ENCODE data around the gene HSPB9. TPM values are rescaled to one million over a fixed set of nuclear protein-coding genes. Genes with fewer than 3 reads are reported as not detected.

The HSPB9 gene
- total RNA-seq, 1 experiment from 2014 or later = 0.15 TPM

DNA sequence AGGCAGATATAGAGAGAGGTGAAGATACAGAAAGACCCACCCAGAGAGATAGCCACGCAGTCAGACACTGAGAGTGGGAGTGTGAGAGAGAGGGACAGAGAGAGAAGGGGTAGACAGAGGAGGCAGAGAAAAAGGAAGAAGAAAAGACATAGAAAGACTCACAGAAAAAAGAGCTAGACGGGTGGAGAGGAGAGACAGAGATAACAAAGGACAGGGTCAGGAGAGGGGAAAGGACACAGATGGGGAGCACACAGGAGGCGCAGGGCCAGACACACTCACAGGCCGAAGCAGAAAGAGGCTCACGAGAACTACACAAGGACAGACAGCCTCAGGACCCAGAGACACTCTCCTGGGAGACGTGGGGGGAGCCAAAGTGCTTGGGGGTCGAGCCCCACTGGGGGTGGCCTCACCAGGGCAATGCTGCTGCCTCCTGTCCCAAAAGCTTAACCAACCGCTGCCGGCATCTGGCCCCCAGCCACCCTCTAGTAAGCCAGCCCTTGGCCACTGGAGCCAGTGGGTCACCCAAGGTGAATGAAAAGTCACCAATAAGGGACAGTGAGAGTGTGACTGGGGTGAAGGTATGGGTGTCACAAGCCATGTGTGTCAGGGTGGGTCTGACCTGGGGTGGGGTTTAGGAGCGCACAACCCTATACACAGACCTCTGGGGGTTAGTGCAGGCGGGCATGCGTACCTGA is 28.1 kb upstream of the HSPB9 start:
- H3K27ac Mint-ChIP-seq = no peak overlapping the region; a peak in 2 of 7 replicates
- Histone ChIP-seq H3K27ac (ENCODE audit: insufficient read length, low read depth, low read length) (no peak overlapping the region), H2BK15ac (ENCODE audit: low read depth, low read length) (no peak overlapping the region), H3K23ac (ENCODE audit: insufficient read length, low read depth, low read length) (no peak overlapping the region), H2AK5ac (ENCODE audit: insufficient read length, low read length) (no peak overlapping the region), H3K79me2 (ENCODE audit: insufficient read depth, low read length) (no peaks in the 10 kb centered on the region), H3K4me2 (ENCODE audit: insufficient read depth, insufficient read length, low read length) (no peak overlapping the region), H3K14ac (ENCODE audit: insufficient read depth, low read length) (no peak overlapping the region), H3K27me3 (ENCODE audit: insufficient read depth, low read length) (peaks cover 12% of the 10 kb centered on the region; the same call in 1 of the 2 replicates), H2BK12ac (ENCODE audit: insufficient read length, low read depth, low read length) (no peak overlapping the region), H2BK5ac (ENCODE audit: insufficient read length, low read length) (no peak overlapping the region), H3K23me2 (ENCODE audit: insufficient read length, low read depth, low read length, poor library complexity, severe bottlenecking) (peaks cover 9% of the 10 kb centered on the region), H4K5ac (ENCODE audit: insufficient read length, low read depth, low read length) (no peak overlapping the region), H4K20me1 (ENCODE audit: control insufficient read depth, insufficient read depth, insufficient read length) (no peaks in the 10 kb centered on the region), H4K91ac (ENCODE audit: insufficient read length, low read depth, low read length) (no peak overlapping the region), H3K9me3 (ENCODE audit: control insufficient read depth, low read depth, low read length) (no peaks in the 10 kb centered on the region), H3K9ac (ENCODE audit: extremely low read depth, insufficient read length, low read length) (no peak overlapping the region), H3T11ph (ENCODE audit: low read length) (no peak overlapping the region), H2BK20ac (ENCODE audit: low read depth, low read length, poor library complexity, severe bottlenecking) (no peak overlapping the region), H3K18ac (ENCODE audit: insufficient read length, low read depth, low read length) (no peak overlapping the region), H3K4me1 (ENCODE audit: insufficient read depth, low read length) (no peaks in the 10 kb centered on the region), H4K8ac (replicated peaks; ENCODE audit: insufficient read length, low read depth, low read length) (no peak overlapping the region), H2AFZ (ENCODE audit: low read length) (no peak overlapping the region), H2BK120ac (ENCODE audit: low read depth, low read length, poor library complexity, severe bottlenecking) (no peak overlapping the region), H3K79me1 (ENCODE audit: insufficient read depth, low read depth, low read length, poor library complexity, severe bottlenecking) (no peaks in the 10 kb centered on the region), H3K56ac (ENCODE audit: insufficient read length, low read depth, low read length) (no peak overlapping the region), H3K4ac (ENCODE audit: low read depth, low read length) (no peak overlapping the region)
- no peaks in the 10 kb centered on the region for H3K36me3 Mint-ChIP-seq (ENCODE audit: insufficient read depth in 1 of 3, low read depth in 3 of 3)
- no peaks in the 10 kb centered on the region for H3K9me3 Mint-ChIP-seq
- no peak for DNase-seq
- no peak overlapping the region; a peak in 1 of 5 replicates for H3K4me3 Mint-ChIP-seq
- no CpG with 5 or more reads among the region's 12 CpGs for WGBS (ENCODE audit: extremely low coverage, insufficient read length, low lambda C conversion rate)
- H3K27me3 Mint-ChIP-seq (ENCODE audit: low read depth) = peaks cover 43% of the 10 kb centered on the region
- TF ChIP-seq, protein P1, sequence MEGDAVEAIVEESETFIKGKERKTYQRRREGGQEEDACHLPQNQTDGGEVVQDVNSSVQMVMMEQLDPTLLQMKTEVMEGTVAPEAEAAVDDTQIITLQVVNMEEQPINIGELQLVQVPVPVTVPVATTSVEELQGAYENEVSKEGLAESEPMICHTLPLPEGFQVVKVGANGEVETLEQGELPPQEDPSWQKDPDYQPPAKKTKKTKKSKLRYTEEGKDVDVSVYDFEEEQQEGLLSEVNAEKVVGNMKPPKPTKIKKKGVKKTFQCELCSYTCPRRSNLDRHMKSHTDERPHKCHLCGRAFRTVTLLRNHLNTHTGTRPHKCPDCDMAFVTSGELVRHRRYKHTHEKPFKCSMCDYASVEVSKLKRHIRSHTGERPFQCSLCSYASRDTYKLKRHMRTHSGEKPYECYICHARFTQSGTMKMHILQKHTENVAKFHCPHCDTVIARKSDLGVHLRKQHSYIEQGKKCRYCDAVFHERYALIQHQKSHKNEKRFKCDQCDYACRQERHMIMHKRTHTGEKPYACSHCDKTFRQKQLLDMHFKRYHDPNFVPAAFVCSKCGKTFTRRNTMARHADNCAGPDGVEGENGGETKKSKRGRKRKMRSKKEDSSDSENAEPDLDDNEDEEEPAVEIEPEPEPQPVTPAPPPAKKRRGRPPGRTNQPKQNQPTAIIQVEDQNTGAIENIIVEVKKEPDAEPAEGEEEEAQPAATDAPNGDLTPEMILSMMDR (conservative IDR thresholded peaks at IDR 0.05) = no peak
- H3K4me1 Mint-ChIP-seq = peaks cover 24 to 44% of the 10 kb centered on the region in 2 experiments
